AG08396 (cell line): ENCODE data around the gene GATA5.

Experiments
- DNase-seq: peaks from one replicate; pipeline ENCODE4 v3.0.0; 2012; ENCODE audit warnings: low spot score, mixed read lengths

The GATA5 gene

GRCh38 chr20:62487561-62488354, 12.0 kb upstream of the GATA5 start:
- DNase-seq: no peak

GRCh38 chr20:62487118-62487517, 11.3 kb upstream of the GATA5 start:
- no peak for DNase-seq

GRCh38 chr20:62486484-62486883, 10.7 kb upstream of the GATA5 start:
- no peak for DNase-seq

GRCh38 chr20:62485701-62486089, 9.9 kb upstream of the GATA5 start:
- DNase-seq: no peak

- no peak for DNase-seq
Measured at GRCh38 chr20:62485062-62485700, 9.4 kb upstream of the GATA5 start.

- DNase-seq: no peak
Measured at GRCh38 chr20:62484478-62484877, 8.7 kb upstream of the GATA5 start.

- no peak for DNase-seq
Measured at GRCh38 chr20:62483613-62484458, 8.0 kb upstream of the GATA5 start.

- DNase-seq: no peak
Measured at GRCh38 chr20:62482974-62483373, 7.2 kb upstream of the GATA5 start.

GRCh38 chr20:62482146-62482809, 6.5 kb upstream of the GATA5 start:
- no peak for DNase-seq

GRCh38 chr20:62481425-62482145, 5.8 kb upstream of the GATA5 start:
- DNase-seq: no peak

- DNase-seq: no peak
Measured at GRCh38 chr20:62480318-62480717, 4.5 kb upstream of the GATA5 start.

- DNase-seq: no peak
Measured at GRCh38 chr20:62479656-62480055, 3.9 kb upstream of the GATA5 start.

- no peak for DNase-seq
Measured at GRCh38 chr20:62479156-62479555, 3.4 kb upstream of the GATA5 start.

- DNase-seq: no peak
Measured at GRCh38 chr20:62477669-62478455, 2.1 kb upstream of the GATA5 start.

- DNase-seq: no peak
Measured at GRCh38 chr20:62476056-62476838, 452 bp upstream of the GATA5 start.

- no peak for DNase-seq
Measured at GRCh38 chr20:62475027-62475771, 596 bp downstream of the GATA5 start.

- DNase-seq: no peak
Measured at GRCh38 chr20:62474604-62475026, 1.2 kb downstream of the GATA5 start.

- DNase-seq: no peak
Measured at GRCh38 chr20:62473717-62474603, 1.8 kb downstream of the GATA5 start.
